Neural progenitor cell (in vitro differentiated cells): Measurements from ENCODE around the gene SELENOO.

Experiments used
- EZH2 ChIP-seq: fragments of 200-600 bp; sonication (generic); IDR thresholded peaks from 2 replicates; pipeline ENCODE4 v1.6.1; 2017; ENCODE audit warnings: antibody characterized with exemption, mild to moderate bottlenecking, moderate library complexity
- TF ChIP-seq, protein P1 (sequence below): fragments of 200-600 bp; sonication (generic); IDR thresholded peaks from 2 replicates; pipeline ENCODE4 v1.5.1; 2017; ENCODE audit warnings: antibody characterized with exemption, mild to moderate bottlenecking

DNA sequence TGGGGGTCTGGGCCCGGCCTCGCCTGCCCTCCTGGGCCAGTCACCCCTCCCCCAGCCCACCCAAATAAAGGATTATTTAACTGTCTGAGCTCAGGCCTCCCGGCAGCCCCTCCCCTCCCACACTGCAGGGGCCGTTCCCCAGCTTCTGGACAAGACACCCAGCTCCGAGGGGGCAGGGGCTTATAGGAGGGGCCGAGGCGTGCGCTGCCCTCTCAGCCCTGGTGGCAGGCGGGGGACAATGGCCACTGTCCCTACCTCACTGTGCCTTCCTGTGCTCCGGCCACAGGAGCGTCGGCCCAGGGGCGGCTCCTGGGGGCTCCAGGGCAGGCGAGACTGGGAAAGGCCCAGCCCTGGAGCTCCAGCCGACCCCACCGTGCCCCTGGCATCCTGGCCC, 2.2 kb upstream of the SELENOO start:
- TF ChIP-seq, protein P1, sequence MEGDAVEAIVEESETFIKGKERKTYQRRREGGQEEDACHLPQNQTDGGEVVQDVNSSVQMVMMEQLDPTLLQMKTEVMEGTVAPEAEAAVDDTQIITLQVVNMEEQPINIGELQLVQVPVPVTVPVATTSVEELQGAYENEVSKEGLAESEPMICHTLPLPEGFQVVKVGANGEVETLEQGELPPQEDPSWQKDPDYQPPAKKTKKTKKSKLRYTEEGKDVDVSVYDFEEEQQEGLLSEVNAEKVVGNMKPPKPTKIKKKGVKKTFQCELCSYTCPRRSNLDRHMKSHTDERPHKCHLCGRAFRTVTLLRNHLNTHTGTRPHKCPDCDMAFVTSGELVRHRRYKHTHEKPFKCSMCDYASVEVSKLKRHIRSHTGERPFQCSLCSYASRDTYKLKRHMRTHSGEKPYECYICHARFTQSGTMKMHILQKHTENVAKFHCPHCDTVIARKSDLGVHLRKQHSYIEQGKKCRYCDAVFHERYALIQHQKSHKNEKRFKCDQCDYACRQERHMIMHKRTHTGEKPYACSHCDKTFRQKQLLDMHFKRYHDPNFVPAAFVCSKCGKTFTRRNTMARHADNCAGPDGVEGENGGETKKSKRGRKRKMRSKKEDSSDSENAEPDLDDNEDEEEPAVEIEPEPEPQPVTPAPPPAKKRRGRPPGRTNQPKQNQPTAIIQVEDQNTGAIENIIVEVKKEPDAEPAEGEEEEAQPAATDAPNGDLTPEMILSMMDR: no peak
- TF ChIP-seq EZH2: no peak
